Measurements from ENCODE around the gene DIPK1B.

GRCh38 chr9:136668983-136669790, 43.2 kb upstream of the DIPK1B start:
- no peak for TF ChIP-seq CTCF (IDR thresholded peaks at IDR 0.05; ENCODE audit: extremely low read depth in 1 of 2, insufficient read depth in 1 of 2, low read depth in 1 of 2, low read length in 2 of 2)
- TF ChIP-seq MYC (IDR thresholded peaks at IDR 0.05; ENCODE audit: low read depth, low read length): no peak
- TF ChIP-seq JUN (IDR thresholded peaks at IDR 0.05; ENCODE audit: borderline replicate concordance, insufficient read depth, insufficient read length, low read depth): no peak
- TF ChIP-seq POLR2A (IDR thresholded peaks at IDR 0.05; ENCODE audit: low read depth, low read length): peak; percentile 36
